G401 (cell line): ENCODE measurements around the gene PAPPA. TPM values are rescaled to one million over a fixed set of nuclear protein-coding genes. Genes with fewer than 3 reads are reported as not detected.

Experiments used
- DNase-seq: peaks from one replicate; pipeline ENCODE4 v3.0.0-alpha.2; 2015; ENCODE audit warnings: low spot score
- in situ Hi-C: cut with HindIII; loops from 2 replicates; pipeline ENCODE4 v1.10.0; 2016; ENCODE audit warnings: low sequenced_read_pairs, mixed read lengths
- total RNA-seq: library from RNA; depleted of rRNA; stranded (reverse); fragments of >200 nt; shearing (Covaris generic); gene quantifications from 2 replicates; pipeline ENCODE4 v1.2.3, GENCODE V29; 2014

Gene PAPPA
- total RNA-seq, 1 experiment from 2014 or later: 0.44 TPM

DNA sequence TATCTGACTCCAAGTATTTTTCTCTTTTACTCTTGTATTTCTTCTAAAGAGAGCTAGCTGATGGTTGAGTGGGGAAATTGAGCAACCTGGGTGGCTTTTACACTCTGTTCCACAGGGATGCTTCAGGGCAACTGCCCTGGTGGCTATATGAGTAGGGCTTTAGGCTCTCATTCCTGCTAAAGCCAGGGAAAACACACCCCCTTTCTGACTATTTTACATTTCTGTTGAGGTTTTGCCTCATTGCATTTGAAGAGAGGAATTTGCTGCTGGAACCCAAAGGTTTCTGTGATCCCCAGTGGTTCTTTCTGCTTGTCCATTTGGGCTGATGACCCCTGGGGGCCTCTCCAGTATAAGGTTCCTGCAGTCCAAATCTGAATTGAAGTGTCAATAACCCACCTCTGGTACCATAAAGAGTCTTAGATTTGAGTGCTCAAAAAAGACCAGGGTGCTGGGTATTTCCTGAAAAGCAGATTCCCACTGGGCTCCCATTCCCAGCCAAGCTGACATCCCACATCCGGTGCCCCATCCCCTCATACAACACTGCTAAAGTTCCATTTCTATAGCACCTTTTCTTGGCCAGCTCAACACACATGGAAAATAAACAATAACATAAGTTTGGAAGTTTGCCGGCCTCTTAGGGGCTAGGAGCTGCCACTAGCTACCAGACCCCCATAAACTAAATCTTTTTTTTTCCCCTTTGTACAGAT, 59.5 kb downstream of the PAPPA start:
- DNase-seq: no peak
- in situ Hi-C loops: no loop called here

- in situ Hi-C loops: no loop called here
- no peak for DNase-seq
Observed at GRCh38 chr9:116213693-116214047, 60.1 kb downstream of the PAPPA start.

GRCh38 chr9:116218399-116218798, 64.8 kb downstream of the PAPPA start:
- in situ Hi-C loops: no loop called here
- DNase-seq: no peak

GRCh38 chr9:116219686-116220085, 66.1 kb downstream of the PAPPA start:
- in situ Hi-C loops: no loop called here
- DNase-seq: no peak

DNA sequence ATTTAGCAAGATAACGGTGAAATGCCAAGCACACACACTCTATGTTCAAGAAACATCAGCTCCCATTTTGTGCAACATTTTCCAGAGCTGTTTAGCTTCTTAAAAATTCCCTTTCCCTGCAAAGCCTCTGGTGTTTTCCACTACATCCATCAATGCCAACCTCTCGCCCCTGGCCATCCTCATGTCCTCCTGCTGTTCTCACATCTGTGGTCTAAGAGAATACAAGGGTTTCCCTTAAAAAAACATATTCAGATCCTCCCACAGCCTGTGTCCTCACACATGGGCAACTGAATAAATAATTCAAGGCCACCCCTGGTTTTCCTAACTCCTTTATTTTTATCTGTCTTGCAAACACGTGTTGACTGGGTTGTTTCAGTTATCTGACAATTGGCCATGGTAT, 70.3 kb downstream of the PAPPA start:
- no peak for DNase-seq
- in situ Hi-C loops: no loop called here

DNA sequence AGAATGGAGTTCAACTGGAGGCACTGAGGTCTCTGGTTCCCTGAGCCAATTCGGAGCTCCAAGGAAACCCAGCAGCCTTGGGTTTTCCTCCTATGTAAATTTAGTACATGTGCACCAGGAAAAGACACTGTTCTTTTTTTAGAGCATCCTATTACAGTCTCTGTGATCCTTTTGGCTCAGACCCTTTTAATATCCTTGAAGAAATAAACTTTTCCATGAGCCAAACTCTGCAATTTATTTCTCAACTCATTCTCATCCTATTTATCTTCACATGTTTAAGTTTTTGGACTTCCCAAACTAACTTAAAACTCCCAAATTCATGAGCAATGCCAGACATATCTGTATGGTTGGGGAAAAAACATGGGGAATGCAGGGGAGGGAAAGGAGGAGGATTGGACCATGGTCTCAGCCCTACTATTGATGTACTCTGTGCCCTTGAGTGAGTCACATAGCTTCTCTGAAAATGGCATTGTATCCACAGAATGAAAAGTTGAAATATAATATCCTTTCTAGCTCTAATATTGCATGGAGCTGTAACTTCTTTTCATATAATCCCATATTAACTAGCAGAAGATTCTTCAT, 76.6 kb downstream of the PAPPA start:
- in situ Hi-C loops: no loop called here
- DNase-seq: no peak

- no peak for DNase-seq
- in situ Hi-C loops: no loop called here
Observed at GRCh38 chr9:116232424-116233159, 79.0 kb downstream of the PAPPA start.

GRCh38 chr9:116233160-116233530, 79.6 kb downstream of the PAPPA start:
- in situ Hi-C loops: no loop called here
- no peak for DNase-seq

DNA sequence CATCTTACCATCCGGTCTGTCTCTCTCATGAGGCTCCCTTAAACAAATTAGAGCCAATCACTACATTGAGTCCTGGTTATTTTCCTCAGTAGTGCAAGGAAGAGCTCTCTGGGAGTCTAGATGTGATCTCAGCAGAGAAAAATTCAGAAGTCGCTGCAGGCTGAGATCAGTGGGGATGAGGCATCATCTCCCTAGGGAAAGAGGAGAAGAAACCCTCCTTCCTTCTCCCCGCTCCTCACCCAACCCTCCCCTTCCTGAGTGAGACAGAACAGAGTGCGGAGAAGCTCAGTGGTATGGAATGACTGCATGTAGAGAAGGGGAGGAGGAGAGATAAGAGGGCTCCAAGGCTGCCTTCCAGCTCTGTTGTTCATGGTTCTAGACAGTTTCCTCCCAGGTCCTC, 80.5 kb downstream of the PAPPA start:
- DNase-seq: no peak
- in situ Hi-C loops: no loop called here

DNA sequence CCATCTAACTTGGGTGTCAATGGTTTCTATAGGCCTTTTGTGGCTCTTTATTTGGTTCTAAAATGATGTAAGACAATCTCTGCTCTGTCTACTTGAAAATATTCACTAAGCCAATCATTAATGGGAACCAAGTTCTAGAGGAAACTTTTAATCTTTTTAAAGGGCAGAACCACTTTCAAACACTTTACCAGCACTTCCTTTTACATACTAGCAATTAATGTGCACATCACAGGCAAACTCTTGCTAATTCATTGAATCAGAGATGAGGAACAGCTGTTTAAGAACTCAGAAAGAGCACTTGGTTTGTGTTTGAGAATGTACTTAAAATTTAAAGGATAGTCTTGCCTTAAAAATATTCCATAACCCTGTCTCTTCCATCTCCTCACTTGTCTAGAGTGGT, 83.4 kb downstream of the PAPPA start:
- in situ Hi-C loops: no loop called here
- no peak for DNase-seq

DNA sequence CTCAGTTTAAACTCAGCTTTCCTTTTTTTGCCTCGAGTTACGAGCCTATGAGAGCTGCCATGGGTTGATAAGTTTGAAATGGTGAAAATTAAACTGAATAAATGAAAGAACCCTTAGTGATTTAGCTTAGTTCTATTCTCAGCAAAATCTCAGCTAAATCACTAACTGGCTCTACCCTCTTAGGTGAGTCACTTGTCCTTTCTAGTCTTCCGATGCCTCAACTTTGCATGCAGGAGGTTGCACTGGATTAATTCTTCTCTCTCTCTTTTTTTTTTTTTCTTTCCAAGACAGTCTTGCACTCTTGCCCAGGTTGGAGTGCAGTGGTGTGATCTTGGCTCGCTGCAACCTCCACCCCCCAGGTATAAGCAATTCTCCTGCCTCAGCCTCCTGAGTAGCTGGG, 83.9 kb downstream of the PAPPA start:
- in situ Hi-C loops: no loop called here
- DNase-seq: no peak

DNA sequence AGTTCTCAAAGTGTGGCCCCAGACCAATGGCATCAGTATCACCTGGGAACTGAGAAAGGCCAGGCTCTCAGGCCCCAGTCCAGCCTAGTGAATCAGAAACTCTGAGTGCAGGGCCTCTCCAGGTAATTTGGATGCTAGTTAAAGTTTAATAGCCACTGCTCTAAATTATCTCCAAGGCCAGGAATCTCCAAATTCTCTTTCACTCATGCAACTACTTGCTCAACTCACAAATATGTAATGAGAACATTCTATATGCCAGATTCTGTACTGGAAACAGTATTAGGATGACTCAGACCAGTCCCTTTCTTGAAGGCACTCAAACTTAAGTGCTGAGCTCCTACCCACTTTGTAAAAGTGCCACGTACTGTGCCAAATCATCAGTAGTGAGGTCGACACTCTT, 84.6 kb downstream of the PAPPA start:
- DNase-seq: no peak

GRCh38 chr9:116238776-116239340, 85.3 kb downstream of the PAPPA start:
- in situ Hi-C loops: no loop called here
- no peak for DNase-seq

More for the DNA sequence above, 84.6 kb downstream of the PAPPA start:
- in situ Hi-C loops: no loop called here

DNA sequence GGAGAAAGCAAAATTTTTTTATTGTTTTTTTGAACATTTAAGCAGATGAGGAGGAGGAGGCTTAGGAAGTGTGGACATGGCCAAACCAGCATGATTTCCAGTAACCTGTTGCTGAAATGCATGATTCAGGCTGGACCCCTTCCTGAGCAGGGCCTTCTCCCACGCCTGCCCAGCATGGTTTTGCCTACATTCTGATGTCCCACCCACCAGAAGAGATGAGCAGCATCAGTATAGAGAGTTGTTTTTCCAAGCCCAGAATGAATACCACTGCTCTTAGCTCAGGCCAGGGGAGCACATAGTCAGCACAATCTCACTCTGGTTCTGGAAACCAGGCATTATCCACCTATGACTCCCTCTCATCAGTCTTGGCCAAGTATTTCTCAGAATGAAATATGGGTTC, 90.1 kb downstream of the PAPPA start:
- in situ Hi-C loops: no loop called here

DNA sequence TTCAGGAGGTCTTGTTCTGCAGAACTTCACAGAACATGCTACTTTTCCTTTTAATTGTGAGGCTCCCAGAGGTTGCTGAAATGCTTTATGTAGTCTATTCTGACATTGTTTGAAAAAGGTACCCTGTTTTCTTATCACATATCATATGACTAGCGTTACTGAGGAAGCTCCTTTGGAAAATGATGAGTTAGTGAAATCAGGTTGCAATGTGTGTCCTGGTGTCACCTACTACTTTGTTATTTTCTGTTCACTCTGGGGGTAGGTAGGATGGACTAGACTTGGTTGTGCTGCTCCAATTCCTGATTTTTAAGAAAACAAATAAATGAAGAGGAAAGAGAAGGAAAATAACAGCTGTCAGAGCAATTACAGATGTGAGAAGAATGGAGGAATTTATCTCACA, 93.7 kb downstream of the PAPPA start:
- DNase-seq: no peak
- in situ Hi-C loops: no loop called here

More for the DNA sequence above, 90.1 kb downstream of the PAPPA start:
- no peak for DNase-seq

- no peak for DNase-seq
- in situ Hi-C loops: no loop called here
Observed at GRCh38 chr9:116247791-116248374, 94.3 kb downstream of the PAPPA start.

GRCh38 chr9:116250891-116251290, 97.3 kb downstream of the PAPPA start:
- in situ Hi-C loops: no loop called here
- no peak for DNase-seq

GRCh38 chr9:116251366-116251765, 97.8 kb downstream of the PAPPA start:
- in situ Hi-C loops: no loop called here

GRCh38 chr9:116260531-116260930, 106.9 kb downstream of the PAPPA start:
- in situ Hi-C loops: no loop called here

More at GRCh38 chr9:116251366-116251765, 97.8 kb downstream of the PAPPA start:
- no peak for DNase-seq

DNA sequence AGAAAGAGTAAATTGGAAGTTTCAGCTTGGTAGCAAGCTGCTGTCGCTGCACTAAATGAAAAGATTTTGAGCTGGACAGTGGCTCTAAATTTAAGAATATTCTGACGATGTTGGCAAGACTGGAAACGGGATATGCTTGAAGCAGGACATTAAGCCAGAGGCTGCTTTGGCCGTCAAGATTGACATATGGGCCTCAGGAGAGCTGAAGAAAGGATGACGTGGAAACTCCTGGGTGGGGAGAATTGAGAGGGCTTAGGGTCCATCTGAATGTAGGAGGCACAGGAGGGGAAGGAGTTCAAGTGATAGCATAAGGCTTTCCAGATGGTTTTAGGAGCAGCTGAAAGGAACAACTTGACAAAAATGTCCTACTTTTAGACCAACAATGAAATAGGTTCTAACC, 108.9 kb downstream of the PAPPA start:
- in situ Hi-C loops: no loop called here

More at GRCh38 chr9:116260531-116260930, 106.9 kb downstream of the PAPPA start:
- no peak for DNase-seq

More for the DNA sequence above, 108.9 kb downstream of the PAPPA start:
- DNase-seq: no peak
